ENCODE results near the gene PAPPA.

DNA sequence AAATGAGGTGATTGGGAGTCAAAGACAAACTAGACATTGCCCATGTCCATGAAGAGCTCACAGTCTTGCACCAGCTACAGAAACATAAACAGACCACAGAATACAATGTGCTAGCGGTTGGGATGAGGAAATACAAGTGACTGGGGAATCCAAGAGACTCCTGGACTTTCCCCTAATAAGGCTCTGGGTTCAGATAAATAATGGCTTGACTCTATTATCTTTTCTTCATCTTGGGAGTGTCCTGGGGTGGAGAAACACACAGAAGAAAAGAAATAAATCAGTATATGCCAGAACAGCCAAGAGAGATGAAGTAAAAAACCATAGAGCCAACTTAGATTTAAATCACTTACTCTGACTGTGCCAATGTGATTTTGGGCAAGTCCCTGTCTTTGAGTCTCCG lies 227.8 kb downstream of the PAPPA start:
- no peak for TF ChIP-seq POLR2AphosphoS5 (IDR thresholded peaks at IDR 0.05; ENCODE audit: borderline replicate concordance, low read depth, low read length)
- no peak for TF ChIP-seq EZH2 (IDR thresholded peaks at IDR 0.05)
- TF ChIP-seq FOXP2 (optimal IDR thresholded peaks at IDR 0.05; ENCODE audit: control extremely low read depth, extremely low read length, insufficient read depth) = no peak
